ENCODE data around the gene SLC7A9. TPM values are rescaled to one million over a fixed set of nuclear protein-coding genes. Genes with fewer than 3 reads are reported as not detected.
"Not testable (repeated sequence)": the region's sequence is repeated elsewhere in the genome, so short reads cannot be mapped to it uniquely, and the experiment has no call there.

SLC7A9 gene
- total RNA-seq, 6 donors from 2014 or later = 0.26 to 1.2 (median 0.44) TPM; not detected in 2

DNA sequence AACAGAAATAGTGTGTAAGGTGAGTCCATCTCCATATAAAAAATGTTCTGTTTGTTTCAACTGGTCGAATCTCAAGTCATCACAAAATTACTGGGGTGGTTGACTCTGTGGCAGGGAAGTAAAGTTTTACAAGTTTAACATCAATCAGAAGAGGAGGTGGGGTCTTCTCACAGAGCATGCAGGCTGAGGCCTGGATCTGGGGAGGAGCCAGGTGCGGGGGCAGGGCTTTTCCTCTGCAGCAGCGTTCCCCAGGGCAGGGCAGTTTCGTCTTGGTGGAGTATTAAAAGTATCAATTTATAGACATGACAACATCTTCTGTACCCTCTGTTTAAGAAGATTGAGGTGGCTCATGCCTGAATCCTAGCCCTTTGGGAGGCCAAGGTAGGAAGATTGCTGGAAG lies 68.8 kb downstream of the SLC7A9 start:
- no peak overlapping the region for H3K27ac ChIP-seq
- no peaks in the 10 kb centered on the region for H3K36me3 ChIP-seq
- H3K4me1 ChIP-seq = no peaks in the 10 kb centered on the region
- H3K4me3 ChIP-seq = no peak overlapping the region
- ATAC-seq (ENCODE audit: low FRiP score in 2 of 2) (no peak), DNase-seq (no peak)
- no peaks in the 10 kb centered on the region for H3K27me3 ChIP-seq
- TF ChIP-seq POLR2AphosphoS5 (IDR thresholded peaks at IDR 0.05) (no peak), EP300 (IDR thresholded peaks at IDR 0.05) (no peak)
- TF ChIP-seq, protein P1, sequence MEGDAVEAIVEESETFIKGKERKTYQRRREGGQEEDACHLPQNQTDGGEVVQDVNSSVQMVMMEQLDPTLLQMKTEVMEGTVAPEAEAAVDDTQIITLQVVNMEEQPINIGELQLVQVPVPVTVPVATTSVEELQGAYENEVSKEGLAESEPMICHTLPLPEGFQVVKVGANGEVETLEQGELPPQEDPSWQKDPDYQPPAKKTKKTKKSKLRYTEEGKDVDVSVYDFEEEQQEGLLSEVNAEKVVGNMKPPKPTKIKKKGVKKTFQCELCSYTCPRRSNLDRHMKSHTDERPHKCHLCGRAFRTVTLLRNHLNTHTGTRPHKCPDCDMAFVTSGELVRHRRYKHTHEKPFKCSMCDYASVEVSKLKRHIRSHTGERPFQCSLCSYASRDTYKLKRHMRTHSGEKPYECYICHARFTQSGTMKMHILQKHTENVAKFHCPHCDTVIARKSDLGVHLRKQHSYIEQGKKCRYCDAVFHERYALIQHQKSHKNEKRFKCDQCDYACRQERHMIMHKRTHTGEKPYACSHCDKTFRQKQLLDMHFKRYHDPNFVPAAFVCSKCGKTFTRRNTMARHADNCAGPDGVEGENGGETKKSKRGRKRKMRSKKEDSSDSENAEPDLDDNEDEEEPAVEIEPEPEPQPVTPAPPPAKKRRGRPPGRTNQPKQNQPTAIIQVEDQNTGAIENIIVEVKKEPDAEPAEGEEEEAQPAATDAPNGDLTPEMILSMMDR (IDR thresholded peaks at IDR 0.05) = no peak
- no peaks in the 10 kb centered on the region for H3K9me3 ChIP-seq
- 47 to 59% methylated on average over 4 of the region's 4 CpGs for WGBS, 2 donors

DNA sequence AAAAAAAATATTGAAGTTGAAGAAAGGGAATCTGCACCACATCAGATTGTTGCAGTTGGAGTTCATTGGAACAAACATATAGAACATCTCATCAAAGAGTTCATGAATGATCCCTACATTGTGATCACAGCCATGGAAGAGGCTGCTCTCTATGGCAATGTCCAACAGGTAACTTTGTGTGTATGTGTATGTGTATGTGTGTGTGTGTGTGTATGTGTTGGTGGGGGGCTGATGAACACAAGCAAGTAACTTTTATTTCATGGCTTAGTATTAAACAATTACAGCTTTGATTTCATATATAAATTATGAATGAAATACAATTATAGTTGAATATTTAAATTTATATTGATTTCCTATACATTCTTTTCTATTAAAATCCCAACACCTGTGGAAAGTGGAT lies 69.4 kb downstream of the SLC7A9 start:
- Histone ChIP-seq H3K36me3 (no peaks in the 10 kb centered on the region), H3K27ac (no peak overlapping the region), H3K4me3 (no peak overlapping the region), H3K27me3 (no peaks in the 10 kb centered on the region), H3K4me1 (no peaks in the 10 kb centered on the region), H3K9me3 (no peaks in the 10 kb centered on the region)
- TF ChIP-seq, protein P1 (IDR thresholded peaks at IDR 0.05) = no peak
- TF ChIP-seq EP300 (IDR thresholded peaks at IDR 0.05) (no peak), POLR2A (IDR thresholded peaks at IDR 0.05) (no peak), POLR2AphosphoS5 (IDR thresholded peaks at IDR 0.05) (no peak)
- DNase-seq (no peak), ATAC-seq (ENCODE audit: low FRiP score in 2 of 2) (no peak)

DNA sequence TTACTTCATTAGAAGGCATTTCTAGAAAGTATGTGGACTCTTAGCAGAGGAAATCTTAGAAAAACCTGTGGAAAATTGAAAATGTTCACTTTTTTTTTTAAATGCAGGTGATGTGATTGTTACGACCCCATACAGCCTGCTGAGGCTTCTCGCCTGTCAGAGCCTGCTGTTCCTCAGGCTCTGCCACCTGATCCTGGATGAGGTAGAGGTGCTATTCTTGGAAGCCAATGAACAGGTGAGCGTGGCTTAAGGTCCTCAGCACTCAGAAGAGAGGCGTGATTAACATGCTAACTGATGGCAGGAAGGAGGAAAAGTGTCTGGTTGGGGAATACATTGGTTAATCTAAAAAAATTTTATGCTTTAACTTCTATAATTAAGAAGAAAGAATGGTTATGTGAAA lies 71.4 kb downstream of the SLC7A9 start:
- Histone ChIP-seq H3K4me3 (no peak overlapping the region), H3K27me3 (no peaks in the 10 kb centered on the region), H3K36me3 (no peaks in the 10 kb centered on the region), H3K9me3 (no peaks in the 10 kb centered on the region), H3K27ac (no peak overlapping the region), H3K4me1 (no peaks in the 10 kb centered on the region)
- ATAC-seq (ENCODE audit: low FRiP score in 2 of 2) (no peak), DNase-seq (no peak)
- TF ChIP-seq POLR2A (IDR thresholded peaks at IDR 0.05) = no peak
- TF ChIP-seq, protein P1 (IDR thresholded peaks at IDR 0.05) = no peak
- no peak for TF ChIP-seq POLR2AphosphoS5 (IDR thresholded peaks at IDR 0.05)
- TF ChIP-seq EP300 (IDR thresholded peaks at IDR 0.05) = no peak
- 69 to 70% methylated on average over 4 of the region's 4 CpGs for WGBS, 2 donors

DNA sequence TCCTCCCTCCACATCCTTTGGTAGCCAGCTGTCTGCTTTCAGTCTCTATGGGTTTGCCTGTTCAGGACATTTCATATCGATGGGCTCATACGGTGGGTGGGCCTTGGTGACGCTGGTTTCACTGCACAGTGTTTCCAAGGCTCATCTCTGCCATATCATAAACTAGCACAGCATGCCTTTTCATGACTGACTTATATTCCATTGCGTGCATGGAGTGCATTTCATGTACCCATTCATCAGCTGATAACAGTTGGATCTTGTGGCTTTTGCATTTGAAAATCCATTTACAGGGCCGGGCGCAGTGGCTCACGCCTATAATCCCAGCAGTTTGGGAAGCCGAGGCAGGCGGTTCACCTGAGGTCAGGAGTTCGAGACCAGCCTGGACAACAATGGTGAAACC lies 80.1 kb downstream of the SLC7A9 start:
- Histone ChIP-seq H3K4me1 (no peaks in the 10 kb centered on the region), H3K4me3 (no peak overlapping the region), H3K9me3 (no peaks in the 10 kb centered on the region), H3K36me3 (no peaks in the 10 kb centered on the region), H3K27me3 (no peaks in the 10 kb centered on the region), H3K27ac (no peak overlapping the region)
- DNase-seq (no peak), ATAC-seq (ENCODE audit: low FRiP score in 2 of 2) (no peak)
- TF ChIP-seq EP300 (IDR thresholded peaks at IDR 0.05) (no peak), POLR2A (IDR thresholded peaks at IDR 0.05) (no peak), POLR2AphosphoS5 (IDR thresholded peaks at IDR 0.05) (no peak)
- TF ChIP-seq, protein P1 (IDR thresholded peaks at IDR 0.05) = no peak
- WGBS, 2 donors = 95 to 96% methylated on average over 10 of the region's 10 CpGs

DNA sequence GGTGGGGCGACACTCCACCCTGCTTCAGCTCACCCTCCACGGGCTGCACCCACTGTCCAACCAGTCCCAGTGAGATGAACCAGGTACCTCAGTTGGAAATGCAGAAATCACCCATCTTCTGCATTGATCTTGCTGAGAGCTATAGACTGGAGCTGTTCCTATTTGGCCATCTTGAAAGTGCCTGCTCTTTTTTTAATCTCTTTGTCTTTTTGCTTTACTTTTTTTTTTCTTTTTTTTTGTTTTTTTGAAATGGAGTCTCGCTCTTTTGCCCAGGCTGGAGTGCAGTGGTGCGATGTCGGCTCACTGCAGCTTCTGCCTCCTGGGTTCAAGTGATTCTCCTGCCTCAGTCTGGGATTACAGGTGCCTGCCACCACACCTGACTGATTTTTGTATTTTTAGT lies 81.7 kb downstream of the SLC7A9 start:
- not testable (repeated sequence) for DNase-seq
- 92 to 100% methylated on average over 2 to 5 of the region's 5 CpGs for WGBS, 2 donors

DNA sequence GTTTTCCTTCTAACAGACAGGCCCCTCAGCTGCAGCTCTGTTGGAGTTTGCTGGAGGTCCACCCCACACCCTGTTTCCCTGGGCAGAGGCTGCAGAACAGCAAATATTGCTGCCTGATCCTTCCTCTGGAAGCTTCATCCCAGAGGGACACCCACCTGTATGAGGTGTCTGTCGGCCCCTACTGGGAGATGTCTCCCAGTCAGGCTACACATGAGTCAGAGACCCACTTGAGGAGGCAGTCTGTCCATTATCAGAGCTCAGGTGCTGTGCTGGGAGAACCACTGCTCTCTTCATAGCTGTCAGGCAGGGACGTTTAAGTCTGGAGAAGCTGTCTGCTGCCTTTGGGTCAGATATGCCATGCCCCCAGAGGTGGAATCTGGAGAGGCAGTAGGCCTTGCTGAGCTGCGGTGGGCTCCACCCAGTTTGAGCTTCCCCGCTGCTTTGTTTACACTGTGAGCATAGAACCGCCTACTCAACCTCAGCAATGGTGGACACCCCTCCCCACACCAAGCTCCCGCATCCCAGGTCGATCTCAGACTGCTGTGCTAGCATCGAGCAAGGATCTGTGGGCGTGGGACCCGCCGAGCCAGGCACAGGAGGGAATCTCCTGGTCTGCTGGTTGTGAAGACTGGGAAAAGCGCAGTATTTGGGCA lies 82.3 kb downstream of the SLC7A9 start:
- not testable (repeated sequence) for H3K4me3 ChIP-seq; H3K36me3 ChIP-seq; H3K27ac ChIP-seq; H3K9me3 ChIP-seq; H3K27me3 ChIP-seq; ATAC-seq (ENCODE audit: low FRiP score in 2 of 2); DNase-seq; H3K4me1 ChIP-seq
- 39 to 76% methylated on average over 2 to 9 of the region's 12 CpGs for WGBS, 2 donors

More for the DNA sequence above, 81.7 kb downstream of the SLC7A9 start:
- not testable (repeated sequence) for H3K27ac ChIP-seq; H3K27me3 ChIP-seq; H3K9me3 ChIP-seq; H3K36me3 ChIP-seq; H3K4me1 ChIP-seq; ATAC-seq (ENCODE audit: low FRiP score in 2 of 2); H3K4me3 ChIP-seq

DNA sequence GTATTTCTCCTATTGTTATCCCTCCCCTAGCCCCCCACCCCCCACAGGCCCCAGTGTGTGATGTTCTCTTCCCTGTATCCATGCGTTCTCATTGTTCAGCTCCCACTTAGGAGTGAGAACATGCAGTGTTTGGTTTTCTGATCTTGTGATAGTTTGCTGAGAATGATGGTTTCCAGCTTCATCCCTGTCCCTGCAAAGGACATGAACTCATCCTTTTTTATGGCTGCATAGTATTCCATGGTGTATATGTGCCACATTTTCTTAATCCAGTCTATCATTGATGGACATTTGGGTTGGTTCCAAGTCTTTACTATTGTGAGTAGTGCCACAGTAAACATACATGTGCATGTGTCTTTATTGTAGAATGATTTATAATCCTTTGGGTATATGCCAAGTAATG lies 87.5 kb downstream of the SLC7A9 start:
- not testable (repeated sequence) for H3K27ac ChIP-seq; H3K4me3 ChIP-seq; H3K36me3 ChIP-seq; ATAC-seq (ENCODE audit: low FRiP score in 2 of 2); H3K9me3 ChIP-seq; H3K4me1 ChIP-seq; H3K27me3 ChIP-seq; DNase-seq
- WGBS, 2 donors = 93 to 100% methylated on average over 1 of the region's 1 CpG
